Esophagus squamous epithelium (tissue), 5 donors: ENCODE data around the gene CRADD. TPM values are rescaled to one million over a fixed set of nuclear protein-coding genes. Genes with fewer than 3 reads are reported as not detected.

Experiments used
- DNase-seq: peaks from one replicate; lab custom pipeline; 2025; lab: John Stamatoyannopoulos, UW
- H3K27ac ChIP-seq, 4 donors: fragments of 200-600 bp; sonication (generic); one replicate each; pipeline ENCODE4 v1.5.1; 2016 to 2019; ENCODE audit warnings: mild to moderate bottlenecking in 1 of 4
- H3K27me3 ChIP-seq, 4 donors: fragments of 200-600 bp; sonication (generic); 1 replicate in 3 of 4; 2 replicates in 1 of 4; pipeline versions ENCODE4 v1.5.1 to v1.6.0; 2017 to 2021; ENCODE audit warnings: antibody characterized with exemption in 1 of 4
- H3K36me3 ChIP-seq, 3 donors: fragments of 200-600 bp; sonication (generic); one replicate each; pipeline ENCODE4 v1.5.1; 2016 to 2019
- H3K4me1 ChIP-seq, 3 donors: fragments of 200-600 bp; sonication (generic); one replicate each; pipeline ENCODE4 v1.5.1; 2017 to 2019
- H3K4me3 ChIP-seq, 4 donors: fragments of 200-600 bp; sonication (generic); 1 replicate in 3 of 4; 2 replicates in 1 of 4; pipeline ENCODE4 v1.5.1; 2016 to 2019; ENCODE audit warnings: mild to moderate bottlenecking in 2 of 4, moderate library complexity in 1 of 4
- H3K9me3 ChIP-seq, 3 donors: fragments of 200-600 bp; sonication (generic); one replicate each; pipeline ENCODE4 v1.5.1; 2016 to 2019
- CTCF ChIP-seq, 6 experiments: fragments of 450-650 bp in 4 of 6; fragments of 200-600 bp in 2 of 6; sonication (generic) in 2 of 6; IDR thresholded peaks; one replicate each; pipeline ENCODE4 v1.5.1; 2016 to 2019; ENCODE audit warnings: antibody characterized with exemption in 6 of 6, mild to moderate bottlenecking in 4 of 6, moderate library complexity in 4 of 6
- POLR2A ChIP-seq, 4 donors: fragments of 450-650 bp; IDR thresholded peaks; one replicate each; pipeline ENCODE4 v1.6.1; 2017; ENCODE audit warnings: antibody characterized with exemption in 4 of 4, mild to moderate bottlenecking in 4 of 4, moderate library complexity in 3 of 4
- WGBS, 2 donors: methylation state at CpG; one replicate each; pipeline ENCODE4 v1.1.5; 2018; 5-methylcytosine and 5-hydroxymethylcytosine counted together
- intact Hi-C: fragments of 100-400 bp; cut with DNase I; formaldehyde crosslinking; loops from one replicate; pipeline ENCODE4 v1.15.0; 2022
- total RNA-seq, 4 donors: library from RNA; depleted of rRNA; stranded (reverse); fragments of >200 nt; gene quantifications; one replicate each; pipeline ENCODE4 v1.1.0, GENCODE V29; 2016
- donor health status: DM: yes; HTN: yes; CAD: no.

Gene CRADD
- total RNA-seq, 4 donors from 2014 or later: 20.2 to 22.9 (median 21.7) TPM

GRCh38 chr12:93737457-93738198 lies 60.5 kb downstream of the CRADD start:
- no peaks in the 10 kb centered on the region for H3K27me3 ChIP-seq
- intact Hi-C loops: no loop called here
- no peaks in the 10 kb centered on the region for H3K36me3 ChIP-seq
- no peaks in the 10 kb centered on the region for H3K9me3 ChIP-seq
- H3K4me1 ChIP-seq: peaks cover 0 to 56% (median 10%) of the 10 kb centered on the region in 3 donors
- TF ChIP-seq POLR2A (IDR thresholded peaks at IDR 0.05): no peak
- no peak for TF ChIP-seq CTCF (IDR thresholded peaks at IDR 0.05)
- H3K27ac ChIP-seq: peak overlapping the region; percentile 27 to 90 (median 86)
- H3K4me3 ChIP-seq: no peak overlapping the region
- whole genome bisulfite sequencing, 2 donors: 66% methylated on average over 5 of the region's 5 CpGs
- DNase-seq: no peak

- Histone ChIP-seq H3K9me3 (no peaks in the 10 kb centered on the region), H3K27me3 (no peaks in the 10 kb centered on the region), H3K27ac (peak overlapping the region; percentile 27 to 90 (median 86)), H3K4me3 (peak overlapping the region in 1 of 4 donors; percentile 38), H3K36me3 (no peaks in the 10 kb centered on the region), H3K4me1 (peaks cover 0 to 56% (median 15%) of the 10 kb centered on the region in 3 donors)
- intact Hi-C loops: no loop called here
- TF ChIP-seq CTCF (IDR thresholded peaks at IDR 0.05): no peak
- no peak for TF ChIP-seq POLR2A (IDR thresholded peaks at IDR 0.05)
- no peak for DNase-seq
- WGBS, 2 donors: 73 to 84% methylated on average over 6 of the region's 6 CpGs
Observed at GRCh38 chr12:93738199-93739058, 61.3 kb downstream of the CRADD start.

- H3K9me3 ChIP-seq: no peaks in the 10 kb centered on the region
- DNase-seq: no peak
- peak overlapping the region in 3 of 4 donors; percentile 89 to 93 (median 90) for H3K27ac ChIP-seq
- WGBS, 2 donors: 57 to 58% methylated on average over 3 of the region's 3 CpGs
- intact Hi-C loops: loop anchor here (10.0 kb wide), 1 partner anchor 166 kb away; the partner anchor contains the start of gene SOCS2
- peaks cover 8 to 71% (median 24%) of the 10 kb centered on the region in 3 donors for H3K4me1 ChIP-seq
- TF ChIP-seq POLR2A (IDR thresholded peaks at IDR 0.05) (no peak), CTCF (IDR thresholded peaks at IDR 0.05) (no peak)
- H3K27me3 ChIP-seq: no peaks in the 10 kb centered on the region
- H3K36me3 ChIP-seq: no peaks in the 10 kb centered on the region
- peak overlapping the region in 3 of 4 donors; percentile 60 to 82 (median 65) for H3K4me3 ChIP-seq
Observed at GRCh38 chr12:93740751-93741150, 63.6 kb downstream of the CRADD start.

- TF ChIP-seq CTCF (IDR thresholded peaks at IDR 0.05): no peak
- TF ChIP-seq POLR2A (IDR thresholded peaks at IDR 0.05): no peak
- 27 to 31% methylated on average over 10 of the region's 10 CpGs for WGBS, 2 donors
- H3K9me3 ChIP-seq: no peaks in the 10 kb centered on the region
- peaks cover 8 to 78% (median 24%) of the 10 kb centered on the region in 3 donors for H3K4me1 ChIP-seq
- no peaks in the 10 kb centered on the region for H3K27me3 ChIP-seq
- H3K27ac ChIP-seq: peak overlapping the region; percentile 82 to 93 (median 90)
- H3K36me3 ChIP-seq: no peaks in the 10 kb centered on the region
- intact Hi-C loops: loop anchor here (10.0 kb wide), 1 partner anchor 167 kb away; the partner anchor contains the start of gene SOCS2
- peak overlapping the region; percentile 51 to 82 (median 62) for H3K4me3 ChIP-seq
- no peak for DNase-seq
Observed at GRCh38 chr12:93741659-93742109, 64.5 kb downstream of the CRADD start.
